Measurements from ENCODE around the gene RESF1.

RESF1 gene

DNA sequence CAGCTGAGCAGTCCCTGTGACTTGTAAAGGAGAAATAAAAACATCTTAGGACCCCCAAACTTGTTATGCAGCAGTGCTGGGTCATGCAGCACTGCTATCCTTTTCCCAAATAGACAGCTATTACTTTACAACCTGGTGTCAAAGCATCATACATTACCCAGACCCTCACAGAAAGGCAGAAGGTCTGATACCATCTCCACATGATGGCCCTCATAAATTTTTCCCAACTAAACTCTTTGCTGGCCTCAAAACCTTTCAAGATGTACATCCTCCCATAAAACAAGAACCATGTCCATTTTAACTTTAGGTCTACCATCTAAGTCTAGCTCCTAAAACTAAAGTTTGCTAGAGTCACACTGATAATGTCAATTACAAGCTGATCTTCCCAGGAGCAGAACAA is 8.7 kb upstream of the RESF1 start:
- peaks cover 57% of the 10 kb centered on the region for H3K4me1 Mint-ChIP-seq
- peak overlapping the region; percentile 81 for H3K27ac Mint-ChIP-seq
- no peak for ATAC-seq

GRCh38 chr12:31951008-31951407 is 8.2 kb upstream of the RESF1 start:
- H3K4me3 Mint-ChIP-seq: peak overlapping the region; percentile 56

More for the DNA sequence above, 8.7 kb upstream of the RESF1 start:
- Mint-ChIP-seq H3K9me3 (peaks cover 29% of the 10 kb centered on the region), H3K4me3 (no peak overlapping the region), H3K36me3 (peaks cover 51% of the 10 kb centered on the region), H3K27me3 (no peaks in the 10 kb centered on the region)

GRCh38 chr12:31951939-31952338 is 7.3 kb upstream of the RESF1 start:
- Mint-ChIP-seq H3K9me3 (peaks cover 29% of the 10 kb centered on the region), H3K27ac (peak overlapping the region; percentile 68), H3K4me1 (peaks cover 68% of the 10 kb centered on the region), H3K4me3 (no peak overlapping the region), H3K36me3 (peaks cover 60% of the 10 kb centered on the region), H3K27me3 (no peaks in the 10 kb centered on the region)
- ATAC-seq: no peak

More at GRCh38 chr12:31951008-31951407, 8.2 kb upstream of the RESF1 start:
- peak; percentile 48 for ATAC-seq
- H3K9me3 Mint-ChIP-seq: peaks cover 29% of the 10 kb centered on the region
- peaks cover 53% of the 10 kb centered on the region for H3K36me3 Mint-ChIP-seq
- no peaks in the 10 kb centered on the region for H3K27me3 Mint-ChIP-seq
- H3K4me1 Mint-ChIP-seq: peaks cover 61% of the 10 kb centered on the region
- peak overlapping the region; percentile 81 for H3K27ac Mint-ChIP-seq

DNA sequence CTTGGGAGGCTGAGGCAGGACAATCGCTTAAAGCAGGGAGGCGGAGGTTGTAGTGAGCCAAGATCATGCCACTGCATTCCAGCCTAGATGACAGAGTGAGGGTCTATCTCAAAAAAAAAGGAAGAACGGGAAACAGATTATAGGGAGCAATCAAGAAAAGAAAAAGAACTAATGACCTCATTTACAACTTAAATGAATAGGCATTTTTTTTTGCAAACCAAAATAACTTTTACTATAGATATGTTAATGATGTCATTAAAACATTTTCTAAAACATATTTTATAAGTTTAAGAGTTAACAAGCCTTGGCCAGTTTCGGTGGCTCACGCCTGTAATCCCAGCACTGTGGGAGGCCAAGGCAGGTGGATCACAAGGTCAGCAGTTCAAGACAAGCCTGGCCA is 6.8 kb upstream of the RESF1 start:
- H3K4me3 Mint-ChIP-seq: no peak overlapping the region
- ATAC-seq: no peak
- peak overlapping the region; percentile 68 for H3K27ac Mint-ChIP-seq
- H3K9me3 Mint-ChIP-seq: peaks cover 26% of the 10 kb centered on the region
- H3K27me3 Mint-ChIP-seq: no peaks in the 10 kb centered on the region
- H3K4me1 Mint-ChIP-seq: peaks cover 73% of the 10 kb centered on the region
- peaks cover 55% of the 10 kb centered on the region for H3K36me3 Mint-ChIP-seq

DNA sequence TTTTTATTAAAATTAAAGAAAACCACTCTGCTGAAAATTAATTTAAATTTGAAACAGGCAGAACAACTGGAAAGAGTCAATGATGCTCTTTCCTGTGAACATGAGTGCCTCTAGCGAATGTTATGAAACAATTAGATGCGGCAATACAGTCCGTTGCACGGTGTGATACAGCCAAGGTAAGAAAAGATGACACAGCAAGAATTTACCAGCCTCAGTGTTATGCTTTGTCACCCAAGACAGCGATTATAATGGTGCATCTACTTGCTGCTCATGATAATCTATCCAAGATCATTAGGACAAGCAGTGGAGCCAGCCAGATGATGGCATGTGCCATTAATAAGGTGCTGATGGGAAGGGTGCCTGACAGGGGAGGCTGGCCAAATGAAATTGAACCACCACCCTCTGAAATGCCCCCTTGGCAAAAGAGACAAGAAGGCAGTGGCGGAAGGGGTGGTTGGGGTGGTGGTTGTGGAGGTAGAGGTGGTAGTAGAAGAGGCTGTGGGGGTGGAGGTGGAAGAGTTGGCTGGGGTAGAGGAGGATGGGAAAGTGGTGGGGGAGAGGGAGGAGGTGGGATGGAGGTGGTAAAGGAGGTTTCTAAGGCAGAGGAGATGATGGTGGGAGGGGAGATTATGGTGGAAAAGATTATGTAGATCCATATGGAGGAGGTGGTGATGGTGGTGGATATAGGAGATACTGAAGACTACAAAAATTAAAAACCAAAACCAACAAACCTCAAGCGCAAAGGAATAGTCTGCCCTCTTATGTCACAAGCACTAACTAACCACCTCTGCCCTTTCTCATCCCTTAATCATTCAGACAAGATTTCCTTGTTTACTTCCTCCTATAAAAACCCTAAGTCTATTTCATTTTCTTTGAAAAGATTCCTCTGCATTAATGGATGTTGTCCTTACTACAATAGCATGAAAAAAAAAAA is 4.0 kb upstream of the RESF1 start:
- no peak overlapping the region for H3K4me3 Mint-ChIP-seq
- peaks cover 75% of the 10 kb centered on the region for H3K4me1 Mint-ChIP-seq
- peak overlapping the region; percentile 81 for H3K27ac Mint-ChIP-seq
- peaks cover 18% of the 10 kb centered on the region for H3K9me3 Mint-ChIP-seq
- ATAC-seq: no peak
- H3K27me3 Mint-ChIP-seq: no peaks in the 10 kb centered on the region
- H3K36me3 Mint-ChIP-seq: peaks cover 41% of the 10 kb centered on the region

- Mint-ChIP-seq H3K36me3 (peaks cover 58% of the 10 kb centered on the region), H3K9me3 (peaks cover 6% of the 10 kb centered on the region), H3K27ac (peak overlapping the region; percentile 99), H3K27me3 (no peaks in the 10 kb centered on the region), H3K4me1 (peaks cover 77% of the 10 kb centered on the region), H3K4me3 (peak overlapping the region; percentile 98)
- ATAC-seq: no peak
These were observed 550 bp upstream of the RESF1 start for GRCh38 chr12:31958569-31959160.

- peak; percentile 72 for ATAC-seq
- peaks cover 6% of the 10 kb centered on the region for H3K9me3 Mint-ChIP-seq
- peaks cover 64% of the 10 kb centered on the region for H3K36me3 Mint-ChIP-seq
- no peaks in the 10 kb centered on the region for H3K27me3 Mint-ChIP-seq
- peaks cover 81% of the 10 kb centered on the region for H3K4me1 Mint-ChIP-seq
- peak overlapping the region; percentile 99 for H3K27ac Mint-ChIP-seq
- peak overlapping the region; percentile 98 for H3K4me3 Mint-ChIP-seq
These were observed 631 bp downstream of the RESF1 start for GRCh38 chr12:31959701-31960391.

DNA sequence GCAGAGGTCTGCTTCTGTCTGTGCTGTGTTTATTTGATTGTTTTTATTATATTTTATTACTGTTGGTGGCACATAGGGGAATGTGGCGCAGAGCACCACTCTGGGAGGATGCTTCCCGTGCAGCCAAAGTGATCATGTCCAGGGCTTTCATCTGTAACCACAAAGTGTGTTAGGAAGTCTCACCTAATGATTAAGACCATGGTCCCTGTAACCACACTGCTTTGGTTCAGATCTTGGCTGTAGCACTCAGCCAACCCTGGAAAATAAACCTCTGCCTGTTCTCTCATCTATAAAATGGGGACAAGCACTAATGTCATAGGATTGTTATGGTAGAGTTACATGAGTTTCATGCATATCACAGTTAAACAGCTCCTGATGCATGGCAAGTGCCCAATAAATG is 1.9 kb downstream of the RESF1 start:
- Mint-ChIP-seq H3K9me3 (no peaks in the 10 kb centered on the region), H3K36me3 (peaks cover 62% of the 10 kb centered on the region), H3K27me3 (no peaks in the 10 kb centered on the region), H3K27ac (peak overlapping the region; percentile 99), H3K4me1 (peaks cover 83% of the 10 kb centered on the region), H3K4me3 (peak overlapping the region; percentile 98)
- ATAC-seq: no peak

GRCh38 chr12:31962076-31962475 is 2.9 kb downstream of the RESF1 start:
- Mint-ChIP-seq H3K4me3 (peak overlapping the region; percentile 98), H3K9me3 (no peaks in the 10 kb centered on the region), H3K27me3 (no peaks in the 10 kb centered on the region), H3K4me1 (peaks cover 84% of the 10 kb centered on the region), H3K27ac (peak overlapping the region; percentile 99), H3K36me3 (peaks cover 66% of the 10 kb centered on the region)
- no peak for ATAC-seq

DNA sequence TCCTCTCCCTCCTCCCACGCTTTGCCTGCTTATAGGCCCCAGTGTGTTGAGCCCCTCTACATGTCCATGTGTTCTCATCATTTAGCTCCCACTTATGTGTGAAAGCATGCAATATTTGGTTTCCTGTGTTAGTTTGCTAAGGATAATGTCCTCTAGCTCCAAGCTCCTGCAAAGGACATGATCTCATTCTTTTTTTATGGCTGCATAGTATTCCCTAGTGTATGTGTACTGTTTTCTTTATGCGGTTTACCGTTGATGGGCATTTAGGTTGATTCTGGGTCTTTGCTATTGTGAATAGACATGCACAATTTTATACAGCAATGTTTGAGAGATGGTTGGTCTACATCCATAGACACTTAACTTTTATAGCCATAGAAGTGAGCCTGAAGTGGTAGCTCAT is 5.1 kb downstream of the RESF1 start:
- Mint-ChIP-seq H3K27me3 (no peaks in the 10 kb centered on the region), H3K9me3 (no peaks in the 10 kb centered on the region), H3K4me1 (peaks cover 85% of the 10 kb centered on the region), H3K4me3 (peak overlapping the region; percentile 8), H3K36me3 (peaks cover 78% of the 10 kb centered on the region), H3K27ac (peak overlapping the region; percentile 81)
- no peak for ATAC-seq

DNA sequence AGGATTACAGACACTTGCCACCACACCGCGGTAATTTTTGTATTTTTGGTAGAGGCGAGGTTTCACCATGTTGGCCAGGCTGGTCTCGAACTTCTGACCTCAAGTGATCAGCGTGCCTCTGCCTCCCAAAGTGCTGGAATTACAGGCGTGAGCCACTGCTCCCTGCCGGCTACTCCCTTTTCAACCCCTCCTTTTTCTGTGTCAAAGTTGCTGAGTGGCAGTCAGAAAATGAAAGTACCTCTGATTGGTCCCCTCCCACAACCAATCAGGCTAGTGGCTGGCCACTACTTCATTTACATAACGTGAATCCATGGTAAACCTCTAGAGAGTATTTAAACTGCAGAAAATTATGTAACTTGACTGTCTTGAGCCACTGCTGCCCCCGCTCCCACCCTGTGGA is 5.9 kb downstream of the RESF1 start:
- H3K4me3 Mint-ChIP-seq: peak overlapping the region; percentile 59
- no peak for ATAC-seq
- H3K4me1 Mint-ChIP-seq: peaks cover 90% of the 10 kb centered on the region
- peak overlapping the region; percentile 81 for H3K27ac Mint-ChIP-seq
- peaks cover 81% of the 10 kb centered on the region for H3K36me3 Mint-ChIP-seq
- H3K27me3 Mint-ChIP-seq: no peaks in the 10 kb centered on the region
- H3K9me3 Mint-ChIP-seq: no peaks in the 10 kb centered on the region

- H3K4me3 Mint-ChIP-seq: peak overlapping the region; percentile 61
- peaks cover 81% of the 10 kb centered on the region for H3K36me3 Mint-ChIP-seq
- peaks cover 84% of the 10 kb centered on the region for H3K4me1 Mint-ChIP-seq
- ATAC-seq: peak; percentile 54
- no peaks in the 10 kb centered on the region for H3K27me3 Mint-ChIP-seq
- H3K27ac Mint-ChIP-seq: peak overlapping the region; percentile 81
- H3K9me3 Mint-ChIP-seq: no peaks in the 10 kb centered on the region
These were observed 7.5 kb downstream of the RESF1 start for GRCh38 chr12:31966558-31967205.

GRCh38 chr12:31967539-31967938 is 8.3 kb downstream of the RESF1 start:
- H3K36me3 Mint-ChIP-seq: peaks cover 83% of the 10 kb centered on the region
- no peak for ATAC-seq
- no peaks in the 10 kb centered on the region for H3K27me3 Mint-ChIP-seq

DNA sequence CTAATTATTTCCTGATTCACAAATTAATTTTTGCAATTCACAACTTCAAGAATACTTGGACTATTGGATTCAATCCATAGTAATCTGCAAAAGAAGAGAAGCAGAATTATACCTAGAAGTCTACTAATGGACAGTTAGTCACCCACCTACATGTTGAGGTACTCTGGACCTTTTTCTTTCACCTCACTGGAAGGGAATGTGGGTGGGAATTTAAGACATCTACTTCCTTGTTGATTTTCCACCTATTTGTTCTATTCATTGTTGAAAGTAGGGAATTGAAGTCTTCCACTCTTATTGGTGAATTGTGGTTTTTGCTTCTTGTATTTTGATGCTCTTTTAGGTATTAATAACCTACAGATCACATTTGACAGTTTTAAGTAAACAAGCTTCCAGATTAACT is 11.0 kb downstream of the RESF1 start:
- Mint-ChIP-seq H3K4me3 (no peak overlapping the region), H3K36me3 (peaks cover 83% of the 10 kb centered on the region), H3K27me3 (no peaks in the 10 kb centered on the region), H3K4me1 (peaks cover 48% of the 10 kb centered on the region), H3K27ac (no peak overlapping the region), H3K9me3 (no peaks in the 10 kb centered on the region)
- no peak for ATAC-seq

More at GRCh38 chr12:31967539-31967938, 8.3 kb downstream of the RESF1 start:
- Mint-ChIP-seq H3K9me3 (no peaks in the 10 kb centered on the region), H3K4me3 (peak overlapping the region; percentile 61), H3K27ac (peak overlapping the region; percentile 81), H3K4me1 (peaks cover 75% of the 10 kb centered on the region)

DNA sequence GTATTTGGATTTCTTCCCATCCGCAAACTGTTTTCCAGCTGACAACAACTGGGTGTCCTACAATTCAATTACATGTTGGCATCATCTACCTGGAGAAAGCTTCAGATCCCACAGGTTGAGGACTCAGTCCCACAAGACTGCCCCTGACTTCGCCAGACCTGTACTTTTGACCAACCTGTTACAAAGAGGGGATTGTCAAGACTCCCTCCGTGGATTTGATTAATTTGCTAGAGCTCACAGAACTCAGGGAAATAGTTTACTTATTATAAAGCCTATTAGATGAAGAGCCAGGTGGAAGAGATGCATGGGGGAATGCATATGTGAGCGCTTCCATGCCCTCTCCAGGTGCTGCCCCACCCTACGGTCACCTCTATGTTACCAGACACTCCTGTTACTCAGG is 14.6 kb downstream of the RESF1 start:
- no peaks in the 10 kb centered on the region for H3K27me3 Mint-ChIP-seq
- H3K9me3 Mint-ChIP-seq: peaks cover 6% of the 10 kb centered on the region
- H3K27ac Mint-ChIP-seq: no peak overlapping the region
- no peak overlapping the region for H3K4me3 Mint-ChIP-seq
- H3K4me1 Mint-ChIP-seq: peaks cover 15% of the 10 kb centered on the region
- H3K36me3 Mint-ChIP-seq: peaks cover 98% of the 10 kb centered on the region
- ATAC-seq: no peak

All from stimulated activated memory B cell treated with anti-CD40 and anti-IgM and Interleukin-4, amounts not matched to agents 10 μg/mL and 1 μg/mL and 100 μg/mL, for 72 hours (primary cell).